Stimulated activated CD8-positive, alpha-beta memory T cell treated with anti-CD3 and anti-CD28 coated beads, Interleukin-4, amount 100 ng/mL, for 48 hours (primary cell): Measurements from ENCODE around the gene RTP2.

Experiments
- DNase-seq: peaks from one replicate; pipeline ENCODE4 v3.0.0-alpha.2; 2020

The RTP2 gene

GRCh38 chr3:187665764-187666402 is 36.5 kb downstream of the RTP2 start:
- no peak for DNase-seq

GRCh38 chr3:187665010-187665409 is 37.3 kb downstream of the RTP2 start:
- no peak for DNase-seq

DNA sequence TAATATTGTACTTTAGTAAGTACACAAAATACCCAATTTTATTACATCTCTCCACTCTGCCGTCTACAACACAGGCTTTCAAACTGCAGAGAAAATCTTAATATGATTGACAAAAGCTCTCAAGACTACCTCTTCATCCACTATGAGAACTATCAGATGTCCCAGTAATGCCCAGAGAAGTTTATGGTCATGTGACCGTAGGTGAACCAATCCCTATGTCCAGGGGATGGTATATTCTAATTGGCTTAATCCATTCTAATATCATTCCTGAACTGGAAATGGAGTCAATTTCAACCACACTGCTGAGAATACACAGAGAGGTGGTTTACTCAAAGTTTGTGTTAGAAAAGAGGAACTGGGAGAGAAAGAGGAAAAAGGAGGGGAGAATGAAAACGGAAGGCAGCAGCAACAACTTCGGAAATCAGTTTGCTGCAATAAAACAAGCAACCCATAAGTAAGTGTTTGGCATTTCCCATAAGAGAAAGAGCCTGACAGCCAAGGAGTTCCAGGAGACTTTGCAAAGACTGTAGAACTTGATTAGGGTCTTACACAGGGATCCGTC is 39.4 kb downstream of the RTP2 start:
- no peak for DNase-seq

DNA sequence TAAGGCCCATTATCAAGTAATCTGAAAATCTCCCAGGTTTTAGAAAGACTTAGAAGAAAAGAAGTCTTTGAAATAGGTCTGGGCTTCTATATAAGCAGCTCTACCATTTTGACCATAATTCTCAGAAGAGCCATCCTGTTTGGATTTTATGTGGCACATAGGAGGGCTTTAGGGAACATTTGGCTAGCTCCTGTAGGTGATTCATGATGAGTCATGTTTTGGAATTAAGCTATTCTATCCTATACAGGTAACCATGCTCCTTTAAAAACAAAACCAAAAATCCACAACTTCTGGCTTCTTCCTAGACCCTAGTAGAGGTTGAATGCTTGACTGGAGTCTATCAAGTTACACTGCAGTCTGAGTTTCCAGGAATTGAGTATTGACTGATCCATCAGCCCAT is 41.1 kb downstream of the RTP2 start:
- DNase-seq = no peak

- no peak for DNase-seq
These were observed 51.1 kb downstream of the RTP2 start for GRCh38 chr3:187651282-187651681.
